GM18868 (cell line): Measurements from ENCODE around the gene RNF150.

Experiments
- ATAC-seq: cut with Tn5 transposase; IDR thresholded peaks from one replicate; pipeline ENCODE4 v1.9.1; 2021; ENCODE audit warnings: mild to moderate bottlenecking, moderate library complexity; ENCODE audit not compliant: unreplicated experiment

The RNF150 gene

GRCh38 chr4:141028024-141028529 is 105.2 kb downstream of the RNF150 start:
- no peak for ATAC-seq

- no peak for ATAC-seq
These were observed 105.8 kb downstream of the RNF150 start for GRCh38 chr4:141027421-141027820.

GRCh38 chr4:141026900-141027299 is 106.4 kb downstream of the RNF150 start:
- no peak for ATAC-seq

- ATAC-seq: no peak
These were observed 110.2 kb downstream of the RNF150 start for GRCh38 chr4:141023051-141023450.

- no peak for ATAC-seq
These were observed 111.1 kb downstream of the RNF150 start for GRCh38 chr4:141022111-141022695.

GRCh38 chr4:141021397-141022110 is 111.7 kb downstream of the RNF150 start:
- no peak for ATAC-seq

GRCh38 chr4:141020801-141021261 is 112.4 kb downstream of the RNF150 start:
- ATAC-seq: no peak

GRCh38 chr4:141019768-141020167 is 113.5 kb downstream of the RNF150 start:
- ATAC-seq: no peak

GRCh38 chr4:141016117-141016798 is 117.0 kb downstream of the RNF150 start:
- no peak for ATAC-seq

- ATAC-seq: no peak
These were observed 119.4 kb downstream of the RNF150 start for GRCh38 chr4:141013899-141014298.

GRCh38 chr4:141011901-141012315 is 121.4 kb downstream of the RNF150 start:
- ATAC-seq: no peak

- ATAC-seq: no peak
These were observed 123.3 kb downstream of the RNF150 start for GRCh38 chr4:141009931-141010330.

- ATAC-seq: no peak
These were observed 124.1 kb downstream of the RNF150 start for GRCh38 chr4:141009129-141009528.

- no peak for ATAC-seq
These were observed 126.9 kb downstream of the RNF150 start for GRCh38 chr4:141006242-141006802.

- ATAC-seq: no peak
These were observed 128.4 kb downstream of the RNF150 start for GRCh38 chr4:141004823-141005222.

GRCh38 chr4:141003193-141003592 is 130.1 kb downstream of the RNF150 start:
- no peak for ATAC-seq

- no peak for ATAC-seq
These were observed 130.9 kb downstream of the RNF150 start for GRCh38 chr4:141002323-141002805.

- no peak for ATAC-seq
These were observed 136.5 kb downstream of the RNF150 start for GRCh38 chr4:140996766-140997165.

GRCh38 chr4:140995058-140995457 is 138.2 kb downstream of the RNF150 start:
- no peak for ATAC-seq

GRCh38 chr4:140994015-140994414 is 139.3 kb downstream of the RNF150 start:
- no peak for ATAC-seq

GRCh38 chr4:140993370-140993769 is 139.9 kb downstream of the RNF150 start:
- no peak for ATAC-seq
